ENCODE results near the gene PROX2. TPM values are rescaled to one million over a fixed set of nuclear protein-coding genes. Genes with fewer than 3 reads are reported as not detected.
A peak's percentile ranks its signal among the peaks of the same experiment; 100 is the strongest.

PROX2 gene
- total and polyA plus RNA-seq, 9 of the 15 experiments (the other 6 are each of a cell fraction or from before 2014, with no cell fraction given): not detected

DNA sequence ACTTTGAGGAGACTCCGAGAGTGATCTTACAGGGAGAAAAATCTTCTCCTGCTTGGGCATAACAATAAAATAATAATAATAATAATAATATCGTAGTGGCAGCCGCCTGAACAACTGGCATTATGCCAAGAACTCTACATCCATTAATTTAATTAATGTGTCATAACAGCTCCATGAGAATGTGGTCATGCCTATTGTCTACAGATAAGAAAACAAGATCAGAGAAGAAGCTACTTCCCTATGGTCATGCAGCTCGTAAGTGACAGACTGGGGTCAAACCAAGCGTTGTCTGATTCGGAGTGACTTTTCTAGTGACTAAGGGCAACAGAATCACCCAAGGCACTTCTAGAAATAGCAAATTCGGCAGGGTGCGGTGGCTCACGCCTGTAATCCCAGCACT is 11.7 kb downstream of the PROX2 start (continued):
- TF ChIP-seq SOX6 (IDR thresholded peaks at IDR 0.05) (peak; percentile 54; the same call in 1 of the 2 replicates), ATF1 (CRISPR knock-in tag; IDR thresholded peaks at IDR 0.05) (no peak), ATF1 (tag; IDR thresholded peaks at IDR 0.05) (no peak), HDAC1 (IDR thresholded peaks at IDR 0.05) (no peak), NFIC (IDR thresholded peaks at IDR 0.05) (peak; percentile 94), CREB1 (IDR thresholded peaks at IDR 0.05) (no peak), CREB1 (CRISPR knock-in tag; IDR thresholded peaks at IDR 0.05) (no peak), MCM3 (IDR thresholded peaks at IDR 0.05) (no peak), ZNF699 (CRISPR knock-in tag; IDR thresholded peaks at IDR 0.05; ENCODE audit: insufficient replicate concordance) (no peak), HNRNPL (IDR thresholded peaks at IDR 0.05; ENCODE audit: low read depth, low read length) (no peak), ZBTB40 (IDR thresholded peaks at IDR 0.05) (no peak), ZBTB40 (CRISPR knock-in tag; IDR thresholded peaks at IDR 0.05) (no peak), ZNF277 (CRISPR knock-in tag; IDR thresholded peaks at IDR 0.05; ENCODE audit: borderline replicate concordance) (no peak), PCBP1 (IDR thresholded peaks at IDR 0.05; ENCODE audit: low read depth, low read length, poor library complexity, severe bottlenecking) (no peak), MEIS2 (IDR thresholded peaks at IDR 0.05; ENCODE audit: partially characterized antibody) (peak; percentile 19), HIVEP1 (CRISPR knock-in tag; IDR thresholded peaks at IDR 0.05) (no peak), SRSF3 (IDR thresholded peaks at IDR 0.05; ENCODE audit: insufficient read depth, low read length) (no peak), ASH1L (IDR thresholded peaks at IDR 0.05; ENCODE audit: borderline replicate concordance, low read depth, partially characterized antibody) (no peak), WHSC1 (IDR thresholded peaks at IDR 0.05; ENCODE audit: low read length) (no peak), HDGF (IDR thresholded peaks at IDR 0.05) (no peak), GATAD2B (IDR thresholded peaks at IDR 0.05; ENCODE audit: borderline replicate concordance) (no peak), NFIX (CRISPR knock-in tag; IDR thresholded peaks at IDR 0.05; ENCODE audit: low read depth) (peak; percentile 83), ZNF696 (CRISPR knock-in tag; conservative IDR thresholded peaks at IDR 0.05) (no peak), CSDE1 (IDR thresholded peaks at IDR 0.05) (no peak)
